ENCODE data around the gene CTNNA3.

DNA sequence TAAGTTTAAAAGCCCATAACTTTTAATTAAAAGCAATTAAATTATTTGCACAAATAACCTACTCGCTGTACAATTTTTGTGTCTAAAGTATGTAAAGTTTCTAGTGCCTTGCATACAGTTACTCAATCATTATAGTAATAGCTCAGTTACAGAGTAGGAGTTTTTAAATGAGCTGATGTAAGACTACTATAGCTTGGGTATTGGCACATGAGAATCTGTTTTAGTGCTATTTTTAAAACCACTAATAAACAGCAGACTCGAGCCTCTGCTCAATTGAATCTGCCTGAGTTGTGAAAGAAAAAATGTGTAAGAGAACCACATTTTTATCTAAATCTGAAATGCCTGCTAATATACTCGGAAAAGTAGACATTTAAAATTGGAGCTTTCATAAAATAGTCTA lies 31.1 kb downstream of the CTNNA3 start:
- TF ChIP-seq GLI4 (tag by site-specific recombination; IDR thresholded peaks at IDR 0.05) (no peak), ZNF274 (IDR thresholded peaks at IDR 0.05; ENCODE audit: low read length) (no peak), ZNF274 (tag by site-specific recombination; IDR thresholded peaks at IDR 0.05; ENCODE audit: borderline replicate concordance) (no peak), CTCF (tag by site-specific recombination; IDR thresholded peaks at IDR 0.05) (no peak)
- TF ChIP-seq, protein P1, sequence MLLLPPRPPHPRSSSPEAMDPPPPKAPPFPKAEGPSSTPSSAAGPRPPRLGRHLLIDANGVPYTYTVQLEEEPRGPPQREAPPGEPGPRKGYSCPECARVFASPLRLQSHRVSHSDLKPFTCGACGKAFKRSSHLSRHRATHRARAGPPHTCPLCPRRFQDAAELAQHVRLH (tag by site-specific recombination; IDR thresholded peaks at IDR 0.05) = no peak
